PC-9 (cell line): Measurements from ENCODE around the gene MSANTD1.

Experiments
- EZH2 ChIP-seq: fragments of 200-600 bp; sonication (generic); IDR thresholded peaks from 2 replicates; pipeline ENCODE4 v1.8.0; 2017; ENCODE audit warnings: antibody characterized with exemption, low read depth
- TF ChIP-seq, protein P1 (sequence below): fragments of 200-600 bp; sonication (generic); conservative IDR thresholded peaks from 2 replicates; pipeline ENCODE4 v1.6.1; 2017; ENCODE audit warnings: mixed run types, antibody characterized with exemption, mild to moderate bottlenecking, moderate library complexity

DNA sequence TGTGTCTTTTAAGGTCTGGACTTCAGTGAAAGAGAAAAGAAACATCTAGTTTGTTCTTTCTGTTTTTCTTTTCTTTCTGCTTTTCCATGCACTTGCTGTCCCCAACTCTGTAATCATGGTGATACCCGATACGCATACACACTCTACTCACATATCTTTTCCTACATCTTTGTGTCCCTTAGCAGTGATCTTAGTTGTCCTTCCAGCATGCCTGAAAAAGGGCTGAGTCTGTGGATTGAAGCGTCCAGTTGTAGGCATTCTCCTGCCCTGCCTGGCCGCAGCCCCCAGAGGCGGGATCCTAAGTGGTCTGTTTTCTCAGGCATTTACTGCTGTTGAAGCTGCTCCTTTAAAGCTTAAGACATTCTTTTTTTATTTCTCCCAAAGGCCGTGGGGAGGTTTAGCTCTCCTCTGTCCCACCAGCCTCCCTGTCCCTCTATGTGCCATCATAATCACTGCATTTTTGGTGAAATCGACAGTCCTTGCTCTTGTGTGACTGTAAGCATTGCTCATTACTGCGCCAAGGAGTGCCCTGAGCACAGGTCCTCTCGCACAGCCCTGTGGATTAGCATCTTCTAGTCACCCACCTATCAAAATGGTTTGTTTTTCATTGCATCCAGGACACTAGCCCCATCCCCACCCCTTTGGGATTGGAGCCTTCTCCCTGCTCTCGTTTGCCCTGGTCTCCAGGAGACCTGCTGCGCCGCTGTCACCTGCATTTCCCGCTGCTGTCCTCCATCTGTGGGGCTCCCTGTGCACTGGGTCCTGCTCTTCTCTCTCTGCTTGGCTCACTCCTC, 48.3 kb downstream of the MSANTD1 start:
- TF ChIP-seq, protein P1, sequence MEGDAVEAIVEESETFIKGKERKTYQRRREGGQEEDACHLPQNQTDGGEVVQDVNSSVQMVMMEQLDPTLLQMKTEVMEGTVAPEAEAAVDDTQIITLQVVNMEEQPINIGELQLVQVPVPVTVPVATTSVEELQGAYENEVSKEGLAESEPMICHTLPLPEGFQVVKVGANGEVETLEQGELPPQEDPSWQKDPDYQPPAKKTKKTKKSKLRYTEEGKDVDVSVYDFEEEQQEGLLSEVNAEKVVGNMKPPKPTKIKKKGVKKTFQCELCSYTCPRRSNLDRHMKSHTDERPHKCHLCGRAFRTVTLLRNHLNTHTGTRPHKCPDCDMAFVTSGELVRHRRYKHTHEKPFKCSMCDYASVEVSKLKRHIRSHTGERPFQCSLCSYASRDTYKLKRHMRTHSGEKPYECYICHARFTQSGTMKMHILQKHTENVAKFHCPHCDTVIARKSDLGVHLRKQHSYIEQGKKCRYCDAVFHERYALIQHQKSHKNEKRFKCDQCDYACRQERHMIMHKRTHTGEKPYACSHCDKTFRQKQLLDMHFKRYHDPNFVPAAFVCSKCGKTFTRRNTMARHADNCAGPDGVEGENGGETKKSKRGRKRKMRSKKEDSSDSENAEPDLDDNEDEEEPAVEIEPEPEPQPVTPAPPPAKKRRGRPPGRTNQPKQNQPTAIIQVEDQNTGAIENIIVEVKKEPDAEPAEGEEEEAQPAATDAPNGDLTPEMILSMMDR, result no peak
- no peak for TF ChIP-seq EZH2
